Transverse colon (tissue), 4 donors: Measurements from ENCODE around the gene TSPOAP1. TPM values are rescaled to one million over a fixed set of nuclear protein-coding genes. Genes with fewer than 3 reads are reported as not detected.

ENCODE experiments used
- DNase-seq: peaks from one replicate; pipeline ENCODE4 v3.0.0-alpha.2; 2019
- H3K27ac ChIP-seq, 4 donors: fragments of 200-600 bp; sonication (generic); 2 replicates each; pipeline ENCODE4 v1.5.1; 2016 to 2018; ENCODE audit warnings: inconsistent platforms in 4 of 4
- H3K27me3 ChIP-seq: fragments of 200-600 bp; sonication (generic); 2 replicates; pipeline ENCODE4 v1.5.1; 2017; ENCODE audit warnings: inconsistent platforms
- H3K36me3 ChIP-seq, 4 donors: fragments of 200-600 bp; sonication (generic); 2 replicates each; pipeline ENCODE4 v1.5.1; 2017 to 2019; ENCODE audit warnings: inconsistent platforms in 4 of 4
- H3K4me1 ChIP-seq, 4 donors: fragments of 200-600 bp; sonication (generic); 2 replicates each; pipeline ENCODE4 v1.5.1; 2017 to 2020; ENCODE audit warnings: inconsistent platforms in 4 of 4
- H3K4me3 ChIP-seq, 4 donors: fragments of 200-600 bp; sonication (generic); 1 replicate in 1 of 4; 2 replicates in 3 of 4; pipeline versions ENCODE4 v1.5.1 to v1.6.1; 2017 to 2019; ENCODE audit warnings: inconsistent platforms in 4 of 4
- H3K9me3 ChIP-seq, 2 donors: fragments of 200-600 bp; sonication (generic); 2 replicates each; pipeline ENCODE4 v1.5.1; 2017 to 2019; ENCODE audit warnings: inconsistent platforms in 2 of 2
- CTCF ChIP-seq, 5 experiments: fragments of 200-600 bp in 3 of 5; fragments of 450-650 bp in 2 of 5; sonication (generic) in 3 of 5; IDR thresholded peaks; 1 replicate in 2 of 5; 2 replicates in 3 of 5; pipeline ENCODE4 v1.5.1; 2016 to 2017; ENCODE audit warnings: antibody characterized with exemption in 5 of 5, inconsistent platforms in 3 of 5, mild to moderate bottlenecking in 2 of 5, moderate library complexity in 1 of 5
- EP300 ChIP-seq: sonication (generic); formaldehyde crosslinking; IDR thresholded peaks from one replicate; pipeline ENCODE4 v1.6.1; 2017; ENCODE audit warnings: antibody characterized with exemption, low read depth
- POLR2A ChIP-seq: fragments of 450-650 bp; IDR thresholded peaks from one replicate; pipeline ENCODE4 v1.6.1; 2016; ENCODE audit warnings: antibody characterized with exemption, mild to moderate bottlenecking, moderate library complexity
- POLR2AphosphoS5 ChIP-seq, 3 donors: sonication (generic); formaldehyde crosslinking; IDR thresholded peaks; one replicate each; pipeline ENCODE4 v1.6.1; 2016; ENCODE audit warnings: antibody characterized with exemption in 3 of 3
- WGBS, 2 donors: methylation state at CpG; one replicate each; pipeline ENCODE4 v1.1.5; 2018; ENCODE audit warnings: low coverage in 1 of 2; 5-methylcytosine and 5-hydroxymethylcytosine counted together
- in situ Hi-C, 4 donors: fragments of 200-750 bp; cut with MboI; loops; one replicate each; pipeline versions ENCODE4 v1.15.0 to v1.15.1; 2017; ENCODE audit warnings: low sequenced_read_pairs in 3 of 4, low pct_ligation_motif_present in 1 of 4, low pct_unique_long_range_greater_than_20kb in 1 of 4
- intact Hi-C: fragments of 100-400 bp; cut with DNase I; formaldehyde crosslinking; loops from one replicate; pipeline ENCODE4 v1.15.1; 2023; ENCODE audit warnings: low total_unique reads
- total RNA-seq, 4 donors: library from RNA; depleted of rRNA; stranded (reverse); fragments of >200 nt; gene quantifications; one replicate each; pipeline ENCODE4 v1.1.0, GENCODE V29; 2016

TSPOAP1 gene
- total RNA-seq, 4 donors from 2014 or later: 4.4 to 21.7 (median 9.4) TPM

GRCh38 chr17:58281511-58282011 lies 47.0 kb downstream of the TSPOAP1 start:
- Histone ChIP-seq H3K4me3 (no peak overlapping the region), H3K27me3 (peaks cover 38% of the 10 kb centered on the region), H3K4me1 (peaks cover 0 to 7% (median 3%) of the 10 kb centered on the region in 4 donors), H3K9me3 (no peaks in the 10 kb centered on the region), H3K27ac (no peak overlapping the region), H3K36me3 (no peaks in the 10 kb centered on the region)
- intact Hi-C loops: no loop called here
- DNase-seq: no peak
- TF ChIP-seq CTCF (IDR thresholded peaks at IDR 0.05): no peak
- TF ChIP-seq POLR2A: no peak
- no peak for TF ChIP-seq EP300
- TF ChIP-seq POLR2AphosphoS5 (IDR thresholded peaks at IDR 0.05): no peak
- in situ Hi-C loops: no loop called here
- WGBS, 2 donors: 37% methylated on average over 2 of the region's 2 CpGs; no CpG with 5 or more reads in 1 of the 2 donors

DNA sequence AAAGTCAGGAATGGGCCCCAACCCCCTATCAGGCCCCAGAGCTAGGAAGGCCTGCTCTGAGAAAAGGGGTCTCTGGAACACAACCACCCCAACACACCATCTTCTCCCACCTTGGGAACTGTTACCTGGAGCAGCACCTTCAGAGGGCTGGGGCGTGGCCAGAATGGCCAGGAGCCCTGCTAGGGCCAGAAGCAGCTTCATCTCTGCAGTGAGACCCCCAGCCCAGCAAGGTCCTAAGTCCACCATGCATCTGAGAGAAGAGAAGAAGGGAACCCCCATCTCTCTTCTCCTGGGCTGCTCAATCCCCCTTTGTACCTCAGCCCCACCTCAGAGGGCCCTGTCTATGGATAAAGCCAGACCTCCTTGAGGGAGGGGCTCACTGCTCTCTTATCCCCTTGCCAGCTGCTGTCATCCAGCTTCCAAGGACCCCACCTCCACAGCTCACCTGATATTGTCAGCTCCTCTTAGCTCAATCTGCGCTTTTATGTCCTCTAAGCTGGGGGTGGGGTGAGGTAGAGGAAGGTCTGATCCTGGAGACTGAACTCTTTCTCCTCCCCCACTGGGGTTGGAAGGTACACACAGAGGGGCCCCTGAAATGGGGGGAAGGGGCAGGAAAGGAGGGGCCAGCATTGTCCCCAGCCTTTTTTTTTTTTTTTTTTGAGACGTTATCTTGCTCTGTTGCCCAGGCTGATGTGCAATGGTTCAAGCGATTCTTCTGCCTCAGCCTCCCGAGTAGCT lies 47.9 kb downstream of the TSPOAP1 start, which contains the start of gene MPO:
MPO (minus strand) TSS at position 456 of the 738 bp plus-strand sequence; CDS start at position 279, 177 bp downstream.
- intact Hi-C loops (no loop called here), in situ Hi-C loops (no loop called here)
- H3K27ac ChIP-seq: no peak within 1 kb of the TSS
- no peak for TF ChIP-seq CTCF (IDR thresholded peaks at IDR 0.05)
- no peak for TF ChIP-seq POLR2A
- no peak for TF ChIP-seq POLR2AphosphoS5 (IDR thresholded peaks at IDR 0.05)
- TF ChIP-seq EP300: no peak
- H3K36me3 ChIP-seq: no peaks in the 10 kb centered on the region
- H3K4me3 ChIP-seq: no peak within 1 kb of the TSS
- no peak for DNase-seq
- peaks cover 41% of the 10 kb centered on the region for H3K27me3 ChIP-seq
- 85% methylated on average over 5 of the region's 5 CpGs; no CpG with 5 or more reads in 1 of the 2 donors for WGBS, 2 donors
- peaks cover 0 to 7% (median 3%) of the 10 kb centered on the region in 4 donors for H3K4me1 ChIP-seq
- H3K9me3 ChIP-seq: no peaks in the 10 kb centered on the region

- Histone ChIP-seq H3K36me3 (no peaks in the 10 kb centered on the region), H3K4me3 (no peak overlapping the region), H3K27ac (no peak overlapping the region), H3K27me3 (peaks cover 41% of the 10 kb centered on the region), H3K4me1 (peaks cover 0 to 7% (median 3%) of the 10 kb centered on the region in 4 donors), H3K9me3 (no peaks in the 10 kb centered on the region)
- no peak for DNase-seq
- in situ Hi-C loops: no loop called here
- intact Hi-C loops: no loop called here
- 75 to 83% methylated on average over 1 to 14 of the region's 16 CpGs for WGBS, 2 donors
- no peak for TF ChIP-seq CTCF (IDR thresholded peaks at IDR 0.05)
- TF ChIP-seq POLR2AphosphoS5 (IDR thresholded peaks at IDR 0.05): no peak
- no peak for TF ChIP-seq EP300
- TF ChIP-seq POLR2A: no peak
These were observed 48.7 kb downstream of the TSPOAP1 start for GRCh38 chr17:58279736-58280479.
